Epithelial cell of proximal tubule (primary cell): ENCODE results near the gene DNASE1L2. TPM values are rescaled to one million over a fixed set of nuclear protein-coding genes. Genes with fewer than 3 reads are reported as not detected.

Source experiments
- DNase-seq: peaks from one replicate; pipeline ENCODE4 v3.0.0-alpha.2; 2011; ENCODE audit warnings: low read depth
- H3K4me3 ChIP-seq: 2 replicates; pipeline ENCODE4 v1.5.1; 2011; ENCODE audit warnings: low read depth, mild to moderate bottlenecking, low read length
- total RNA-seq: library from RNA; depleted of rRNA; stranded (reverse); fragments of >200 nt; gene quantifications from 2 replicates; pipeline ENCODE4 v1.2.3, GENCODE V29; 2015
- TF ChIP-seq, protein P1 (sequence below): conservative IDR thresholded peaks from 2 replicates; pipeline ENCODE4 v1.5.1; 2012; ENCODE audit warnings: low read depth, mild to moderate bottlenecking, low read length

The DNASE1L2 gene
- total RNA-seq, 1 donor from 2014 or later: 0.52 TPM

DNA sequence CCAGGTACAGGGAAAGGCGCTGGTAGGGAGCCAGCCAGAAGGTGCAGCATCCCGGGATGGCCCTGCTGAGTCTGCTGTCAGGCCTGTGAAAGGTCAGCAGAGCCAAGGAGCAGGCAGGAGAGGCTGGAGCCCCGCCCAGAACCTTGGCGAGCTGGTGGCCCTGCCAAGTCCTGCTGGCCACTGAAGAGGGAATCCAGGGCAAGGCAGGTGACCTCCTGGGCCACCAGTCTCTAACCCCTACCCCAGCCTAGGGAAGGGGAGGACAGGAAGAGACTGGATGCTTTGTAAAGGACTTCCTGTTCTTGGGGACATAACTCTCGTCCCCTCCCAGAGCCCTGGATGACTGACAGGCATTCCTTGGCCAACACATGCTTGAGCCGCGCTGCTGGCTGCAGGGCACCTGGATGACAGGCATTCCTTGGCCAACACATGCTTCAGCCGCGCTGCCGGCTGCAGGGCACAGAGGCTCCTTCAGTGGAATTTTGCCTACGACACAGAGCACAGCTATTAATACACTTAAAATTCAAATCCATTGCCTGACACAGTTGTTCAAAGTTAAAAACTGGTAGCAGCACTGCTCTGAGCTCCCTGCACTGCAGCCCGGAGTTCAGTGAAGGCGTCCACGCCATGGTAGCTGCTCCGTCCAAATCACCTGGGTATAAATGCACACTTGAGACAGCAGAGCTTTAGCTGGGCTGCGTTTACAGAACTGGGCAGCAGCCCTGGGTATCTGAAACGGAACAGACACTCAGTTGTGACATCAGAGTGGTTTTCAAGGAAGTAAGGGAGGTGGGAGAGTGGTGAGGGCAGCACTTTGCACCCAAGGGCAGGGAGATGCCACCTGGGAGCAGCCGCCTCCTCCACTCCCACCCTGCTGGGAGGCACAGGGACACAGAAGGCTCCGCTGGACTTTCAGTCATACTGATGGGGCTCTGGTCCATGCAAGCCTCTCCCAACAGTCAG lies 23.6 kb upstream of the DNASE1L2 start:
- TF ChIP-seq, protein P1, sequence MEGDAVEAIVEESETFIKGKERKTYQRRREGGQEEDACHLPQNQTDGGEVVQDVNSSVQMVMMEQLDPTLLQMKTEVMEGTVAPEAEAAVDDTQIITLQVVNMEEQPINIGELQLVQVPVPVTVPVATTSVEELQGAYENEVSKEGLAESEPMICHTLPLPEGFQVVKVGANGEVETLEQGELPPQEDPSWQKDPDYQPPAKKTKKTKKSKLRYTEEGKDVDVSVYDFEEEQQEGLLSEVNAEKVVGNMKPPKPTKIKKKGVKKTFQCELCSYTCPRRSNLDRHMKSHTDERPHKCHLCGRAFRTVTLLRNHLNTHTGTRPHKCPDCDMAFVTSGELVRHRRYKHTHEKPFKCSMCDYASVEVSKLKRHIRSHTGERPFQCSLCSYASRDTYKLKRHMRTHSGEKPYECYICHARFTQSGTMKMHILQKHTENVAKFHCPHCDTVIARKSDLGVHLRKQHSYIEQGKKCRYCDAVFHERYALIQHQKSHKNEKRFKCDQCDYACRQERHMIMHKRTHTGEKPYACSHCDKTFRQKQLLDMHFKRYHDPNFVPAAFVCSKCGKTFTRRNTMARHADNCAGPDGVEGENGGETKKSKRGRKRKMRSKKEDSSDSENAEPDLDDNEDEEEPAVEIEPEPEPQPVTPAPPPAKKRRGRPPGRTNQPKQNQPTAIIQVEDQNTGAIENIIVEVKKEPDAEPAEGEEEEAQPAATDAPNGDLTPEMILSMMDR: no peak
- DNase-seq: no peak
- H3K4me3 ChIP-seq: peak overlapping the region; percentile 69

DNA sequence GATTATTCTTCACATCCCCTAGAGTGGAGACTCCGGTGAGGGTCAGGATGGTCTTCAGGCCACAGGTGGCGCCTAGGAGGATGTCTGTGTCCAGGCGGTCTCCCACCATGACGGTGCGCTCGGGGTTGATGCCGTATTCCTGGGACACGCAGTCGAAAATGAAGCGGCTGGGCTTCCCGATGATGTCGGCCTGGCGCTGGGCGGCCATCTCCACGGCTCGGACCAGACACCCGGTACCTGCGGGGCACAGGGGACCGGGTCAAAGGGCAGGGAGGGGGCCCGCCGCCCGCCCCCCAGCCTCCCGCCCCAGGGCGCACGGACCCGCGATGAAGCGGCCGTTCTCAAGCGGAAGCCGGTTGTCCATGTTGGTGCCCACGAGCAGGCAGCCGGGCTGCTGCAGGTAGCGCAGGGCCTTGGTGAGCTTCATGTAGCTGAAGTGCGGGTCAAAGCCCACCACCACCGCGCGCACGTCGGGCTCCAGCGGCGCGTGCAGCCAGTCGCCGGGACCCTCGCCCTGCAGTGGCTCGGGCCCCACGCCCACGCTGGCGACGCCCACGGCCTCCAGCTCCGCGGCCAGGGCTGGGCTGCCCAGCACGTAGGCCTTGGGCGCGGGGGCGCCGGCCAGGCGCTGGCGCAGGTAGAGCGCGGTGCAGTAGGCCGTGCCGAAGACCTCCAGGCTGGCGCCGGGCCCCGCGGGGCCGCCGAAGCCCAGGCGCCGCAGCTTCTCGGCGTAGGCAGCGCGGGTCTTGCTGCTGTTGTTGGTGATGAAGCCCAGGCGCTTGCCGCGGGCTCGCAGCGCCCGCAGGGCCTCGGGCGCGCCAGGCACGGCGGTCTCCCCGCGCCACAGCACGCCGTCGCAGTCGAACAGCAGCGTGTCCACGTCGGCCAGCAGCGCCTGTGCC lies 22.2 kb upstream of the DNASE1L2 start:
- TF ChIP-seq, protein P1: no peak
- peak overlapping the region; percentile 69 for H3K4me3 ChIP-seq
- DNase-seq: no peak

DNA sequence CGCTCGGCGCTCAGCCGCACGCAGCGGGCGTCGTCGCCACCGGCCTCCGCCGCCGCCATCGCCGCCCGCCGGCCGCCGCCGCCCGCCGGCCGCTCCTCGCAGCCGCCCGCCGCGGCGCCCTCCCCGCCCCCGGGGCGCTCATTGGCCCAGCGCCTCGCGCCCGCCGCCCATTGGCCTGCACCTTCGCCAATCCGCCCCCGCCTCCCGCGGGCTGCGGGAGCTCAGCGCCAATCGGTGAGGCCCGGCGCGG lies 21.6 kb upstream of the DNASE1L2 start, which contains the start of gene PGP:
Gene PGP (minus strand): TSS at position 122 of the 250 bp plus-strand sequence. CDS start 63 bp downstream, at position 59.
- TF ChIP-seq, protein P1: no peak
- no peak for DNase-seq
- H3K4me3 ChIP-seq: peak within 1 kb of the TSS; percentile 85

DNA sequence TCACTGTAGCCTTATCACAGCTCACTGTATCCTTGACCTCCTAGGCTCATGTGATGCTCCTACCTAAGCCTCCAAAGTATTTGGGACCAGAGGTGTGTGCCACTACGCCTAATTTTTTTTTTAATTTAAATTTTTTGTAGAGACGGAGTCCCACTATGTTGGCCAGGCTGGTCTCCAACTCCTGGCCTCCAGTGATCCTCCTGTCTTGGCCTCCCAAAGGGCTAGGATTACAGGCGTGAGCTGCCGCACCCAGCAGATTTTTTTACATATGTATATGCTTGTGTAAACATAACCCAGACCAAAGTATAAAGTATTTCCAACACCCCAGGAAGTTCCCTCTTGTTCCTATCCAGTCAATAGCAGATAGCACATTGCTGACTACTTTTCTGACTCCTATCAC lies 19.9 kb upstream of the DNASE1L2 start:
- DNase-seq: no peak
- no peak overlapping the region for H3K4me3 ChIP-seq
- TF ChIP-seq, protein P1: no peak

DNA sequence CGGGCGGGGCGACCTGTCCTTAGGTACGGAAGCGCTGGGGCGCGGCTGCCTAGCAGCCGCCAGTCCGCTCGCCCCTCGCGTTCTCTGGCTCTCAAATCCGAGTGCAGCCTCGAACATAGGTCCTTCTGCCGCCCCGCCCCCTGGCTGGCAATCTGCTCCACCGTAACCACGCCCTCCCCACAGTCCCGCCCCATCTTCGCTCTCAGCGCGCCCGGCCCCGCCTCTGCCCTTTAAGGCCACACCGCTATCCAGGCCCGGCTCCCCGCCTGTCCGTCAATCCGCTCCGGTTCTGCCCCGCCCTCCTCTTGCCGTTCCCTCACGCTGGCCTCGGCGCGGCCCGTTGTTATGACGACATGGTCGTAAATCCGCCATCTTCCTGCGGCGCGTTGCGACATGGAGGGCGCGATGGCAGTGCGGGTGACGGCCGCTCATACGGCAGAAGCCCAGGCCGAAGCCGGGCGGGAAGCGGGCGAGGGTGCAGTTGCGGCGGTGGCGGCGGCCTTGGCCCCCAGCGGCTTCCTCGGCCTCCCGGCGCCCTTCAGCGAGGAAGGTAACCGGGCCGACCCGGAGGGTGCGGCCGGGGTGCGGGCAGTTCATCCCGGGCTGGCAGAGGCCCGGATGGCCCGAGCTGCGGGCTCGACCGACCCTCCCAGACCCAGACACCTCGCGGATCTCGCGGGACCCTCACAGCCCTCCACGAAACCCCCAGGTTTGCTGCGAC lies 12.9 kb upstream of the DNASE1L2 start, which contains the start of gene E4F1:
Gene E4F1 (plus strand): TSS at position 371 of the 721 bp plus-strand sequence. CDS start 23 bp downstream, at position 394.
- DNase-seq: peak; percentile 85
- TF ChIP-seq, protein P1: no peak
- peak within 1 kb of the TSS; percentile 97 for H3K4me3 ChIP-seq

DNA sequence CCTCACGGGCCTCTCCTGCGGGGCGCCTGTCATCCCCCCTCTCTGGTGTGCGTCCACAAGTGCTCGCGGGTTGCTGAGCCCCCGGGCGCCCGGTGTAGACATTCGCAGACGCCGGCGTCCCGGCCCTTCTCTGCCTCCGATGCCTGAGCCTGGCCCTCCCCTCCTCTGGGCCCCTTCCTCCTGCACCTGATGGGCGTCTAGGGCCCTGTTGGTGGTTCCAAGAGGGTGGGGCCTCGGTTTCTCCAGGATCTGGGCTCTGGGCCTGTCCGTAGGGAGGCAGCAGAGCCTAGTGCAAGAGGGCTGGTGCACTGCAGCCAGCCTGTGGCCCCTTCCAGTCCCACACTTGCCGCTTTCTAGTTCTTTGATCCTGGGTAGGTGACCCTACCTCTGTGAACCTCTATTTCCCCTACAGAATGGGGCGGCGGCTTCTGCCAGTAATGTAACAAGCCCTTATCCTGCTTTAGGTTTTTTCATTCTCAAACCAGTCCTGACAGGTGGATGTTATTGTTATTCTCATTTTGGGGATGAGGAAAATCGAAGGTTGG lies 12.2 kb upstream of the DNASE1L2 start:
- no peak for DNase-seq
- TF ChIP-seq, protein P1: peak; percentile 32
- H3K4me3 ChIP-seq: peak overlapping the region; percentile 97
